GM18517 (cell line): ENCODE results near the gene GABPB1.

Source experiments
- ATAC-seq: cut with Tn5 transposase; IDR thresholded peaks from one replicate; pipeline ENCODE4 v1.9.1; 2021; ENCODE audit warnings: mild to moderate bottlenecking, moderate library complexity; ENCODE audit not compliant: unreplicated experiment

GABPB1 gene

GRCh38 chr15:50246631-50247030 lies 108.4 kb downstream of the GABPB1 start:
- ATAC-seq, result no peak

GRCh38 chr15:50244959-50245624 lies 109.9 kb downstream of the GABPB1 start:
- no peak for ATAC-seq

GRCh38 chr15:50244153-50244552 lies 110.8 kb downstream of the GABPB1 start:
- ATAC-seq, result no peak

DNA sequence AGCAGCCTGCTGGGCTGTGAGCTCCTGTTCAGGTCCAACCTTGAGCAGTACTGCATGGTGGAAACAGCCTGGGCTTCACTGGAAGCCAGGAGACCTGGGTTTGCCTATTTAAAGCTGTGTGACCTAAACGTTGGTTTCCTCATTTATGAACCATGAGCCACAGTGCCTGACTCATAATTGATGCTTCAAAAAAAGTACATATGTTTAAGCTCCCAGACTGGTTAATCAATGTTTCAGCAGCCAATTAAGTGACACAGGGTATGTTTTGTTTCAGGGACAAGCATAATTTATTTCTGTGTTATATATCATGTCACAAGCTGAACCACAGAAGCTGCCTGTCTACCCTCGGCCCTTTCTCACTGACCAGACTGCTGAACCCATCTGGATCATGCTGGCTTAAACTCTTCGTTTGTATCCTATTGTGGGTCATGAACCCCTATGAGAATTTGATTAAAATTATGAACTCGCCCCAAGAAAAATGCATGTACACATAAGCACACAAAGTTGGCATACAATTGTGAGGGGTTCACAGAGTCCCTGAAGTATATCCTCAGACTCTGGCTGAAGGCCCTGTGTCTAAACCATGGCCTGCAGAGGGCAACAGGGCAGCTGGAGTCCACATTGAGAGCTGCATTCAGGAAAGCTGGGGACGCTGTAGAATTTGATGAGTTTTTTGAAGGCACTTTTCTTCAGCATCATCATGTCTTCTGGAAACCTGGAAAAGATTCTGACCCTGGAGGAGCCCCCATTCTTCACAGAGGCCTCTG lies 113.1 kb downstream of the GABPB1 start:
- ATAC-seq, result no peak

DNA sequence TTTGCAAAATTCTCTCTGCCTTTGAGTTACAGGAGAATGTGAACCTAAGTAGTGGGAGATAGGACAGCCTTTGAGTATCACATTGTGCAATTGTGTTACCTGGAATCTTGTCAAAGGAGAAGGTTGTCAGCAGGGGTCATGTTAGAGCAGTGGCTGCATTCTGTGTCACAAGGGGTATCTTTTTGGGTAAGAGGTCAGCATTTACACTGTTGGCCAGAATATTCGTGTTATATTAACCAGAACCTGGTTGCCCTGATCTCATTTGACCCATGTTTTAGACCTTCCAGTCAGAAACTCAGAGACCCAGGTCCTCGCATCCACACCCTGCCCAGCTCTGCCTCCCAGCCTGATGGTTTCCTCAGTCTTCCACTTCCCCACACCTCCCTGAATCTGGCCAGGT lies 116.7 kb downstream of the GABPB1 start:
- no peak for ATAC-seq

DNA sequence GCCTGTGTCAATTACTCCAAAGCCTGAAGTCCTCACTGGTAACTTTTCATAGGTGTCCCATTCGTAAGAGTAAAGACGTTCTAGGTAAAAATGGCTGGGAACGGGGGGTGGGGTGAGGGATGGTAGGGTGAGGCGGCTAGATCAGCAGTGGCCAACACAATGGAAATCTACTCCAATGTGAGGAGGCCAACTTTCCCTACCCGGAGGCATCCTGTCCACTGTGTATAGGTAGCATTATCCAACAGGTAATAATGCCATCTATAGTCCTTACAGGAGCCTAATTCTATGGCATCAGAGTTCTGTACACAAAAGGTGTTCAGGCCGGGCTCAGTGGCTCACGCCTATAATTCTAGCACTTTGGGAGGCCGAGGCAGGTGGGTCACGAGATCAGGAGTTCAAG lies 118.6 kb downstream of the GABPB1 start:
- no peak for ATAC-seq

GRCh38 chr15:50235794-50236193 lies 119.2 kb downstream of the GABPB1 start:
- no peak for ATAC-seq

DNA sequence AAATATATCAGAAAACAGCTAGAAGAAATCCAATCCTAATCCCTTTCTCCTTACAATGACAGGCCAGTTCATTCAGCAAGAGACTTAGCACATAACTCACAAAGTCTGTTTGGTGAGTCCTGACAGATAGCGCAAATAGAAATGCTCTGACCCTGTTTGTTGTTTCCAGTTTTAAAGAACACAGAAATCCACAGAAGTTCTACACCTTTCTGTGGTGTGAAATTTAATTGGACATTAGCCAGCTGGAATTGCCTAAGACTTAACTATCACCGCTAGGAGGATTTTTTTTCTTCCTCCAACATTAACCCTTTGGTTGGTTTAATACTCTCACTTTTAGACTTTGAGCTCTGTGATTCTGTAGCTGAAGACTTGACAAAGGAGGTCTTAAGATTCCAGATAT lies 120.2 kb downstream of the GABPB1 start:
- ATAC-seq, result no peak

GRCh38 chr15:50233192-50233736 lies 121.7 kb downstream of the GABPB1 start:
- ATAC-seq, result no peak

- no peak for ATAC-seq
Measured at GRCh38 chr15:50232791-50233190, 122.2 kb downstream of the GABPB1 start.

DNA sequence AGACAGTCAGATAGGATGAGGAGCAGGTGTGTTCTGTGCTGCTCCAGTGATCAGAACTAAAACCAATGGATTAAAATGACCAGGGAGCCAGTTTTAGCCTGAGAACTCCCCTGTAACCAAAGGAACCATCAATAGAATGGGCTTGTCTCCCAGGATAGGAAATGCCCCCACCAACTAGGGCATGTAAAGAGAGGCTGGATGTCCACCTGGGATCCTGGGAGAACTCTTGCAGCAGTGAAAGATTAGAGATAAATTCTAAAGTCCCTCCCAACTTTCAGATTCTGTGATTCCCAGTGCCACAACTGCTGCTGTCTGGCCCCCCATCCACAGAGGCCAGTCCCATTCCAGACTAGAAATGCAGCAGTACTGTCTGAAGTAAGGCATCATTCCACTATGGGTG lies 123.2 kb downstream of the GABPB1 start:
- ATAC-seq, result no peak

DNA sequence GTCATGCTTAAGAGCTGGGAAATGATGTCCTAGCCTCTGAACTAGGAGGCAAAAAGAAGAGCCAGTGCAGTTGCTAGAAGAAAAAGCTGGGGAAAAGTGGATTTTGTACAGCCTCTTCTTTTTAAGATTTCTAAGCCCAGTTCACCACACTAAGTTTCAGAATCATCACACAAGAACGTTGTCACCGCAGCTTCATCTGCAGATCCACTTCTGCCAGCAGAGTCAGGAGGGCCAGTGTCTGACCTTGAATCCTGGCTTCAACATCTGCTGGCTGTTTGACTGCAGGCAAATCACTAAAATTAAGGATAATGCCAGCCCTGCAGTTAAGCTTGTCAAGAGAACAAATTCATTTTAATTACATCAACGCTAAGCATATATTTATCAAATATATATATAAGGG lies 125.7 kb downstream of the GABPB1 start:
- no peak for ATAC-seq

DNA sequence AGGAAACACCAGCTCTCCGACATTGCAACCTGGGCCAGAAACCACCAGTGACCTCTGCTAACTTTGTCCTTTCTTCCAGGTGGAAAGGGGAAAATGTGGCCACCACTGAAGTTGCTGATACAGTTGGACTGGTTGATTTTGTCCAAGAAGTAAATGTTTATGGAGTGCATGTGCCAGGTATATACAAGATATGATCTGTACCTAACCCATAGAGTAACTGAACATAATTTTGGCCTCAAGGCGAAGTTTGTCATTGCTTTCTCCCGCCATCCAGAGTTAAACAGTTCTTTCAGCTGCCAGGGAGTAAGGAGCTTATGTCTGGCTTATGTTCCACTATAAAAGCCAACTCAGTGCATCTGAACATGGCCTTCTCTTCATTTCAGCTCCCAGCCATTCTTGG lies 126.1 kb downstream of the GABPB1 start:
- no peak for ATAC-seq

- ATAC-seq, result no peak
Measured at GRCh38 chr15:50227076-50227475, 127.9 kb downstream of the GABPB1 start.

DNA sequence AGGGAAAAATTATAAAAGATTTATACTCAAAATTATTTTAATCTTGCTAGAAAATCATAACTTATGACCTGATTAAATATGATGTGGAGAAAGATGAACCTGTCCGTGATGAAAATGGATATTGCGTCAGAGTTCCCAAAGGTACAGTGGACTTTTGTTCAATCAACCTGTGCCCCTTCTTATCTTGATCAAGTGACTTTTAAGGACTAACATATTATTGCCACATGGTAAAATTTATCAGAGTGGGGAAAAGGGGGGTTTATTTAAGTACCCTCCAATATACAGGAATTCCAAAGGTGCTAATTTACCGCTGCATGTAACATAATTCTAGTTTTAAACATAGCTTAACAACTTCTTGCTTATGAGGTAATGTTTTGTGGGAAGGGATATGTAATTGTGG lies 129.1 kb downstream of the GABPB1 start:
- no peak for ATAC-seq
